Left ventricle myocardium inferior (tissue), 1 donor: ENCODE data around the gene VSIG10L2. TPM values are rescaled to one million over a fixed set of nuclear protein-coding genes. Genes with fewer than 3 reads are reported as not detected.

Experiments
- DNase-seq: peaks from one replicate; pipeline ENCODE4 v3.0.0-alpha.2; 2020
- H3K27ac ChIP-seq: fragments of 200-600 bp; replicated peaks from 2 replicates; pipeline ENCODE4 v1.8.0; 2021
- H3K27me3 ChIP-seq: fragments of 200-600 bp; 2 replicates; pipeline ENCODE4 v1.8.0; 2021; ENCODE audit warnings: low read depth
- H3K36me3 ChIP-seq: fragments of 200-600 bp; 2 replicates; pipeline ENCODE4 v1.8.0; 2021
- H3K4me1 ChIP-seq: fragments of 200-600 bp; 2 replicates; pipeline ENCODE4 v1.8.0; 2021
- H3K4me3 ChIP-seq: fragments of 200-600 bp; 2 replicates; pipeline ENCODE4 v1.8.0; 2021; ENCODE audit warnings: mild to moderate bottlenecking, moderate library complexity
- H3K9me3 ChIP-seq: fragments of 200-600 bp; replicated peaks from 2 replicates; pipeline ENCODE4 v1.8.0; 2021
- CTCF ChIP-seq: fragments of 200-600 bp; IDR thresholded peaks from 2 replicates; pipeline ENCODE4 v1.8.0; 2021; ENCODE audit warnings: antibody characterized with exemption, mild to moderate bottlenecking, borderline replicate concordance
- intact Hi-C: fragments of 100-400 bp; cut with micrococcal nuclease; formaldehyde crosslinking; loops from one replicate; pipeline ENCODE4 v1.11.0; 2022
- total RNA-seq: library from RNA; stranded (reverse); fragmentation: NEBNext Ultra II Directional; extraction: Animal tissue kit (Norgen Biotek cat#: 25700); gene quantifications from one replicate; pipeline ENCODE4 v1.2.1, GENCODE V29; 2021
- donor health status: DM: no; HTN: yes; CAD: no; lungs with severe emphysema.

Gene VSIG10L2
- total RNA-seq, 1 donor from 2014 or later = 0.08 TPM

DNA sequence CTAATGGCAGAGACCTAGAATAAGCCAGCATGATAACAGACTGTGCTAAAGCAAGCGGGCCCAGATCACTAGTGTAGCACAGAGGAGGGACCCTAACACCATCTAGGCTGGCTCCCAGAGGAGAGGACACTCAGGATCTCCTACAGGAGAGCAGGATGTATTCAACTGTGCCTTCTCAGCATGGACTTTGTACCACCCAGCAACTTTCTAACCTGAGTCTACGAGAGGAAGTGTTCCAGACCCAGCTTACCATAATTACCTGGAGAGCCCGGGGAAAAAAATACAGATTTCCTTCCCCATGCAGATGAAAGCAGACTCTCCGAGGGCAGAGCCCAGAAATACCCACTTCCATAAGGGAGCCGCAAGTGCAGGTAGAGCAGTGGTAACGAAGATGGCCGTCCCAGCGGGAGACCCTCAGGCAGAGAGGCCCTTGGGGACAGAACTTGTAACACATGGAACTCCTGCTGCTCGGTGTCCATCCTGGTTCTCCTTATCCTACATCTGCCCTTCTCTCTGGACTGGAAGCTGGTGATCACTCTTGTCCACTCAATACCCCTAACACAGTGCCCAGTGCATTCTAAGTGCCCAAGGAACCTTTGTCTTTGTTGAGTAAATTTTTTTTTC is 21.3 kb upstream of the VSIG10L2 start:
- Histone ChIP-seq H3K27me3 (peaks cover 23% of the 10 kb centered on the region), H3K9me3 (no peaks in the 10 kb centered on the region), H3K36me3 (no peaks in the 10 kb centered on the region), H3K4me3 (no peak overlapping the region), H3K4me1 (no peaks in the 10 kb centered on the region), H3K27ac (no peak overlapping the region)
- DNase-seq = no peak
- no peak for TF ChIP-seq CTCF
- intact Hi-C loops = loop anchor here (5.0 kb wide), 1 partner anchor 273 kb away; no protein-coding TSS in a partner anchor

DNA sequence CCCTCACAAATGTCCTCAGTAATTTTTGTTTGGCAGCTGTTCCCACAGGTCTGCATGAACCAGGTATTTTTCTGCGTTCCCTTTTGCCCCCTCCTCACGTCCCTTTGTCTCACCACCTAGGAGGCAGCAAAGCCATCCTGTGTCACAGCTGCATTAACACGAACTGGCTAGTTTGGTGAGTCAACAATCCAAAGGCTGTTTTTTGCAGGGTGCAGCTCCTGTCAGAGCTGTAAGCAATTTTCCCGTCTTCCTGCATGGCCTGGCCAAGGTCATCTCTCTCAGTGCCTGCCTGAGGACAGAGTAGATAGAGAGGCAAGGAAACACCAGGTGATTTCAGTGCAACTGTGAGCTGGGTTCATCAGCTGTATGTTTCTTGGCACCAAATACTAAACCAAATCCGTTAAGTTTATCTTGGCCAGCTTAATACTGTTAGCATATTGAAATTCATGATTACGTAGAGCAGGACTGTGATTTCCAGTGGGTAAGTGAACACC is 20.6 kb upstream of the VSIG10L2 start:
- DNase-seq = no peak
- no peaks in the 10 kb centered on the region for H3K4me1 ChIP-seq
- H3K27me3 ChIP-seq = peaks cover 23% of the 10 kb centered on the region
- intact Hi-C loops = no loop called here
- H3K4me3 ChIP-seq = no peak overlapping the region
- no peak for TF ChIP-seq CTCF
- H3K36me3 ChIP-seq = no peaks in the 10 kb centered on the region
- no peak overlapping the region for H3K27ac ChIP-seq
- H3K9me3 ChIP-seq = no peaks in the 10 kb centered on the region

DNA sequence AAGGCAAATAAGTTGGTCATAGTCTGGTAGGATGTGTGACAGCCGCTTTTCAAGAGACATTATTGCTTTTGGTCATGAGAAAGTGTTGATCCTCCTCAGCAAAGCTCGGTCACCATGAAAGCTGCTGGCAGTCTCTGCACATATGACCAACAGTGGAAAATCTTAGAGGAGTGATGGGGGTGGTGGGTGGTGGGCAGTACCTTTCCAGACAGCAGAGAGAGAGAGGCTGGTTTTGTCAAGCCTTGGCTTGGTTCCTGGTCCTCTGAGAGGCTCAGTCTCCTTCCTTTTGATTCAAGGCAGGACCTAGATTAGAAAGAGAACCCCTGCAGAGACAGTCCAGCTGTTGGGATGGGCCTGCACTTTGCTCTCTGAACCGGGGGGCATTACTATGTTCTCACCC is 20.0 kb upstream of the VSIG10L2 start:
- no peak overlapping the region for H3K4me3 ChIP-seq
- no peaks in the 10 kb centered on the region for H3K9me3 ChIP-seq
- intact Hi-C loops = no loop called here
- DNase-seq = no peak
- H3K27me3 ChIP-seq = peaks cover 25% of the 10 kb centered on the region
- H3K27ac ChIP-seq = no peak overlapping the region
- no peaks in the 10 kb centered on the region for H3K36me3 ChIP-seq
- no peaks in the 10 kb centered on the region for H3K4me1 ChIP-seq
- no peak for TF ChIP-seq CTCF

GRCh38 chr11:125926682-125927081 is 19.2 kb upstream of the VSIG10L2 start:
- no peak for TF ChIP-seq CTCF
- H3K9me3 ChIP-seq = no peaks in the 10 kb centered on the region
- no peak overlapping the region for H3K4me3 ChIP-seq
- no peaks in the 10 kb centered on the region for H3K36me3 ChIP-seq
- no peak for DNase-seq
- H3K27ac ChIP-seq = no peak overlapping the region
- intact Hi-C loops = no loop called here
- H3K4me1 ChIP-seq = no peaks in the 10 kb centered on the region
- peaks cover 29% of the 10 kb centered on the region for H3K27me3 ChIP-seq

- TF ChIP-seq CTCF = no peak
- no peaks in the 10 kb centered on the region for H3K4me1 ChIP-seq
- no peaks in the 10 kb centered on the region for H3K36me3 ChIP-seq
- no peak for DNase-seq
- no peaks in the 10 kb centered on the region for H3K9me3 ChIP-seq
- H3K4me3 ChIP-seq = no peak overlapping the region
- peaks cover 29% of the 10 kb centered on the region for H3K27me3 ChIP-seq
- no peak overlapping the region for H3K27ac ChIP-seq
- intact Hi-C loops = no loop called here
Observed at GRCh38 chr11:125929445-125930075, 16.3 kb upstream of the VSIG10L2 start.
